Measurements from ENCODE around the gene PRPF18.

Gene PRPF18

DNA sequence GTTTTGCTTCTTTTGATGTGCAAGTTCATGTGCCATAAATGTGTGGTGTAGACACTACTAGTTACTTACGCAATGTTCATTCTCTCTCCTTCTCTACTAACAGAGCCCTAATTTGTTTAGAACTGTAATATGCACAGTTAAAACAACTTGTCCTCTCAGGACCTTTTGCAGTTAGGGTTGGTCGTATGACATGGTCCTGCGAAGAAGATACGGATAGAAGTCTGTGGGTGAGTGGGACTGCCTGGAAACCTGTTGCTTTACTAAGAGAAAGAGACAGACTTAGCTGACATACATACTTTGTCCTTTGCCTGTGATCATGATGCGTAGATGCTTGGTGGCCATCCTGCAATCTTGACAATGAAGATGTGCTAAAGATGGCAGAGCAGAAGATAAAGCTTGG, 51.1 kb downstream of the PRPF18 start:
- DNase-seq, result no peak
- Histone ChIP-seq H3F3A (ENCODE audit: insufficient read depth, low read length) (no peaks in the 10 kb centered on the region), H4K20me1 (ENCODE audit: insufficient read depth, low read length) (no peaks in the 10 kb centered on the region), H3K9me2 (replicated peaks; ENCODE audit: insufficient read depth, low read length) (no peaks in the 10 kb centered on the region), H3K9ac (ENCODE audit: low read length) (no peak overlapping the region), H3K9me3 (replicated peaks; ENCODE audit: insufficient read depth, low read length) (no peaks in the 10 kb centered on the region), H3K36me3 (replicated peaks; ENCODE audit: insufficient read depth, low read length) (no peaks in the 10 kb centered on the region), H3K27ac (ENCODE audit: low read length) (no peak overlapping the region), H3K79me2 (ENCODE audit: low read length) (no peaks in the 10 kb centered on the region), H3K4me2 (ENCODE audit: low read depth, low read length) (no peak overlapping the region), H2AFZ (ENCODE audit: low read length) (no peak overlapping the region), H3K4me1 (ENCODE audit: low read length) (no peaks in the 10 kb centered on the region), H3K27me3 (replicated peaks; ENCODE audit: insufficient read depth, low read length) (no peaks in the 10 kb centered on the region), H3K4me3 (ENCODE audit: low read length) (no peak overlapping the region)
- no peak for TF ChIP-seq EZH2 (optimal IDR thresholded peaks at IDR 0.05; ENCODE audit: low read depth, low read length)
- TF ChIP-seq EZH2phosphoT487 (IDR thresholded peaks at IDR 0.05; ENCODE audit: low read length), result no peak
- TF ChIP-seq, protein P1, sequence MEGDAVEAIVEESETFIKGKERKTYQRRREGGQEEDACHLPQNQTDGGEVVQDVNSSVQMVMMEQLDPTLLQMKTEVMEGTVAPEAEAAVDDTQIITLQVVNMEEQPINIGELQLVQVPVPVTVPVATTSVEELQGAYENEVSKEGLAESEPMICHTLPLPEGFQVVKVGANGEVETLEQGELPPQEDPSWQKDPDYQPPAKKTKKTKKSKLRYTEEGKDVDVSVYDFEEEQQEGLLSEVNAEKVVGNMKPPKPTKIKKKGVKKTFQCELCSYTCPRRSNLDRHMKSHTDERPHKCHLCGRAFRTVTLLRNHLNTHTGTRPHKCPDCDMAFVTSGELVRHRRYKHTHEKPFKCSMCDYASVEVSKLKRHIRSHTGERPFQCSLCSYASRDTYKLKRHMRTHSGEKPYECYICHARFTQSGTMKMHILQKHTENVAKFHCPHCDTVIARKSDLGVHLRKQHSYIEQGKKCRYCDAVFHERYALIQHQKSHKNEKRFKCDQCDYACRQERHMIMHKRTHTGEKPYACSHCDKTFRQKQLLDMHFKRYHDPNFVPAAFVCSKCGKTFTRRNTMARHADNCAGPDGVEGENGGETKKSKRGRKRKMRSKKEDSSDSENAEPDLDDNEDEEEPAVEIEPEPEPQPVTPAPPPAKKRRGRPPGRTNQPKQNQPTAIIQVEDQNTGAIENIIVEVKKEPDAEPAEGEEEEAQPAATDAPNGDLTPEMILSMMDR (IDR thresholded peaks at IDR 0.05; ENCODE audit: low read length), result no peak

DNA sequence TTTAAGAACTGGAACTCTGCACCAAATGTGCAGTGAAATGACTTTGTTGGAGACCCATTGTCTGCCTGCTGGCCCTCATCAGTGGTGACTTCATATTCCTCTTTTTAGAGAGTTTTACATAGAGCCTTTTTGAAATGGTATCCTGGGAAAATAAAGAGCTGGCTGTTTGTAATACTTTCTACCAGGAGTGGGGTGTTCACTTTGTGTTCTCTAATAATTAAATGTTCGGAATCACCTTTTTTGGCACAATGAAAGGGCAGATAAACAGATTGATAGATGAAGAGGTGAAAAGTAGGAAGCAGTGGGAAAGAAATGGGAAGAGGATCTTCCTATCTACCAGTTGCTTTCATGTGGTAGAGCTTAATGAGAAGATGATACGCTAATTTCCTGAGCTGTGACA, 55.5 kb downstream of the PRPF18 start:
- H3K27me3 ChIP-seq (replicated peaks; ENCODE audit: insufficient read depth, low read length), result no peaks in the 10 kb centered on the region
- TF ChIP-seq EZH2 (optimal IDR thresholded peaks at IDR 0.05; ENCODE audit: low read depth, low read length) (no peak), EZH2phosphoT487 (IDR thresholded peaks at IDR 0.05; ENCODE audit: low read length) (no peak)
- TF ChIP-seq, protein P1 (IDR thresholded peaks at IDR 0.05; ENCODE audit: low read length), result no peak
- H3K27ac ChIP-seq (ENCODE audit: low read length), result no peak overlapping the region
- no peaks in the 10 kb centered on the region for H3K9me2 ChIP-seq (replicated peaks; ENCODE audit: insufficient read depth, low read length)
- H2AFZ ChIP-seq (ENCODE audit: low read length), result no peak overlapping the region
- no peaks in the 10 kb centered on the region for H4K20me1 ChIP-seq (ENCODE audit: insufficient read depth, low read length)
- H3K9me3 ChIP-seq (replicated peaks; ENCODE audit: insufficient read depth, low read length), result no peaks in the 10 kb centered on the region
- no peak overlapping the region for H3K4me2 ChIP-seq (ENCODE audit: low read depth, low read length)
- H3K4me1 ChIP-seq (ENCODE audit: low read length), result no peaks in the 10 kb centered on the region
- H3K9ac ChIP-seq (ENCODE audit: low read length), result no peak overlapping the region
- H3K36me3 ChIP-seq (replicated peaks; ENCODE audit: insufficient read depth, low read length), result no peaks in the 10 kb centered on the region
- H3K4me3 ChIP-seq (ENCODE audit: low read length), result no peak overlapping the region
- no peak for DNase-seq
- no peaks in the 10 kb centered on the region for H3K79me2 ChIP-seq (ENCODE audit: low read length)
- H3F3A ChIP-seq (ENCODE audit: insufficient read depth, low read length), result no peaks in the 10 kb centered on the region

DNA sequence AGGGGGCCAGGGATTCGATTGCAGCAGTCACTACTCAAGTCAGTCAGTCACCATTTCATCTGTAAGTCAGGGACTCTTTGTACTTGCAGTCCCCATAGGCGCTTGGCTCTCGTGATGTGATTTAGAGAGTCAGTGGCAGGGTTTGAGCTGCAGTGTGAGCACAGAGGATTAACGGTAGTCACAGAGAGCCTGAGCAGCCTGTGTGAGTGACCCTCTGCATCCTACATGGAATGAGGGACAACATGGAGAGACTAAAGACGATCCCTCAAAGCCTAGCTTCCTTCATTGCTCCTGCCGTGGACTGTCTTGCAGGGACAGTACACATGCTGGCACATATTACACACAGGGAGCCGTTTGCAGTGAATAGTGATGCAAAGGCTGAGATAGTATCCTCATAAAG, 56.3 kb downstream of the PRPF18 start:
- DNase-seq, result no peak
- Histone ChIP-seq H3K36me3 (replicated peaks; ENCODE audit: insufficient read depth, low read length) (no peaks in the 10 kb centered on the region), H3K27ac (ENCODE audit: low read length) (no peak overlapping the region), H3K9ac (ENCODE audit: low read length) (no peak overlapping the region), H3F3A (ENCODE audit: insufficient read depth, low read length) (no peaks in the 10 kb centered on the region), H3K9me2 (replicated peaks; ENCODE audit: insufficient read depth, low read length) (no peaks in the 10 kb centered on the region), H3K79me2 (ENCODE audit: low read length) (no peaks in the 10 kb centered on the region), H3K4me1 (ENCODE audit: low read length) (no peaks in the 10 kb centered on the region), H4K20me1 (ENCODE audit: insufficient read depth, low read length) (no peaks in the 10 kb centered on the region), H3K27me3 (replicated peaks; ENCODE audit: insufficient read depth, low read length) (no peaks in the 10 kb centered on the region), H2AFZ (ENCODE audit: low read length) (no peak overlapping the region), H3K9me3 (replicated peaks; ENCODE audit: insufficient read depth, low read length) (no peaks in the 10 kb centered on the region), H3K4me2 (ENCODE audit: low read depth, low read length) (no peak overlapping the region), H3K4me3 (ENCODE audit: low read length) (no peak overlapping the region)
- TF ChIP-seq EZH2phosphoT487 (IDR thresholded peaks at IDR 0.05; ENCODE audit: low read length) (no peak), EZH2 (optimal IDR thresholded peaks at IDR 0.05; ENCODE audit: low read depth, low read length) (no peak)
- TF ChIP-seq, protein P1 (IDR thresholded peaks at IDR 0.05; ENCODE audit: low read length), result no peak
